Activated CD4-positive, CD25-positive, alpha-beta regulatory T cell (primary cell): ENCODE results near the gene FAIM2.

Source experiments
- DNase-seq, 4 experiments: peaks; one replicate each; lab custom pipeline; 2025; lab: John Stamatoyannopoulos, UW

The FAIM2 gene

GRCh38 chr12:49903700-49904423 is at the start of gene FAIM2:
TSS of gene FAIM2 (minus strand) at chr12:49903900. CDS start at chr12:49903792, 108 bp downstream.
- peak in 3 of 4 experiments; percentile 16 to 28 (median 23) for DNase-seq

DNA sequence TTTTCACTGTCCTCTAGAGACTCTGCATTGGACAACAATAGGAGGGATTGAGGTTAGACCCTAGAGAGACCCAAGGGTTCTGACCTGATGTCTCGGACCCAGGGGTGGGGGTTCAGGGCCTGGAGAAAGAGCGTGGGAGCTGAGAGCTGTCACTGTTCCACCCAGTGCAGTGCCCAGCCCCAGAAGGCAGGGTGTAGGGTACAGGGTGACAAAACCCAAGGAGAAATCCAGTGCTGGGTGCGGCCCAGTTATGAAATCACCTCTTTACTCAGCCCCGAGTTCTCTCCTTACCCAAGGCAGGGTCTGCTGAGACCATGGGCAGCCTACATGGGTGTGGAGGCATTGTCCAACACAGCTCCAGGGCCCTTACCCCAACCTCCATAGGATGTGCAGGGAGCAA is 49.5 kb upstream of the FAIM2 start:
- no peak for DNase-seq

GRCh38 chr12:49952391-49953055 is 48.8 kb upstream of the FAIM2 start:
- DNase-seq = no peak

- DNase-seq = no peak
These were observed 47.9 kb upstream of the FAIM2 start for GRCh38 chr12:49951411-49952240.

DNA sequence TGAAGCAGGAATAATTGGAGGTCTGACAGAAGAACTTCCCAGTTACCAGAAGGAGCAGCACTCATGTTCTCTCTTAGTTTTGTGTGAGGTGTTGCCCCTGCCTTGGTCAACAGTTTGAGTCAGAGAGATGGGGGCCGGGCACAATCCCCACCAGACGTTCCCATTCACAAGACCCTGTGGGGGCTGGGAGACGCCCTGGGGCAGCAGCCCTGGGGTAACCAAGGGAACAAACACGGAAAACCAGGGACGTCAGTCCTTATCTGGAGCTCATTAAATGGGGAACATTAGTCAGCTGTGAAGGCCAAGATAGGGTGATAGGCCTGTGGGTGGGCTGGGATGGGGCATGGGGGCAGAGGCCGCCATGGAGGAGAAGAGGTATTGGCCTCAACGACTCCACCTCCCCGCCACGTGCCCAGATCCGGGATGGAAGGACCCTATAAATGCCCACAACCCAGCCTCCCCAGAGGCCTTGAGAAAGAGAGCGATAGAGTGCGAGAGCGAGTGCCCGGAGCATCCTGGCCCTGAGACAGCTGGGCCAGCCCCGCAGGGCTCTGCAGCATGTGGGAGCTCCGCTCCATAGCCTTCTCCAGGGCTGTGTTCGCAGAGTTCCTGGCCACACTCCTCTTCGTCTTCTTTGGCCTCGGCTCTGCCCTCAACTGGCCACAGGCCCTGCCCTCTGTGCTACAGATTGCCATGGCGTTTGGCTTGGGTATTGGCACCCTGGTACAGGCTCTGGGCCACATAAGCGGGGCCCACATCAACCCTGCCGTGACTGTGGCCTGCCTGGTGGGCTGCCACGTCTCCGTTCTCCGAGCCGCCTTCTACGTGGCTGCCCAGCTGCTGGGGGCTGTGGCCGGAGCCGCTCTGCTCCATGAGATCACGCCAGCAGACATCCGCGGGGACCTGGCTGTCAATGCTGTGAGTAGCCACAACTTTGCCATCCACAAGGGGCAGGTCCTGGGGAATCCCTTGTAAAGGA is 46.9 kb upstream of the FAIM2 start, which contains the start of gene AQP2:
Gene AQP2 (plus strand): TSS at position 465 of the 979 bp plus-strand sequence. CDS start 94 bp downstream, at position 559.
- DNase-seq = no peak

DNA sequence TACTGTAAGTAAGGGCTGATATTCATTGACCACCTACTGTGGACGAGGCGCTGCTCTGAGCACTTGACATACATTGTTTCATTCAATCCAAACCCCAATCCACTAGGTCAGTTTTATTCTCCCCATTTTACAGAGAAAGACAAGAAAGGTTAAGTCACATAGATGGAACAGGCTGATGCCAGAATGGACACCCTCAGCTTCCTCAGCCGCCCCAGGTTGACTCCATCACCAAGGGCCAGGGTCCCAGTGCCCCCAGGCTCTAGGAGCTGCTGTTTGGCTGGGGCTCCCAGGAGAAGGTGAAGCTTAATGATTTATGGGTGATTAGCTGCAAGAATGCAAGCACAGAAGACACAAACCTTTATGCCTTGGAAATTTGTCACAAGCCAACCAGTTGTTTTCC is 46.2 kb upstream of the FAIM2 start:
- no peak for DNase-seq

GRCh38 chr12:49948866-49949845 is 45.5 kb upstream of the FAIM2 start:
- DNase-seq = no peak

GRCh38 chr12:49947593-49948226 is 44.0 kb upstream of the FAIM2 start:
- DNase-seq = no peak

DNA sequence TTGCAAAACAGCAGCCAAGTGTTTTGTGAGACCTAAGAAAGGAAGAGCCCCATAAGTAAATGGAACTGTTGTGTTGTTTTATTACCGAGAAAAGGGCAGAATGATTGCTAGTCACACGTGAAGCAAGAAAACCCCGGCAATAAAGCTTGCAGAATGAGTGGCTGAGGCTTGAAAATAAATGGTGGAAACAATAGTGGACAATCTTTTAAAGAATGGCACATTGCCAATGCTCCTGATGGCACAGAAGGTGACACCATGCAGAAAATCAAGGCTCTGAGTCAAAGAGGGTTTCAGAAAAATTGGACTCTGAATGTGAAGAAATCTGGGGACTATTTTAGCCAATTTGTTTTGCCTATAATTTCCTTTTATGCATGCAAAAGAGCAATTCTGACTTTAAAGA is 42.8 kb upstream of the FAIM2 start:
- no peak for DNase-seq

DNA sequence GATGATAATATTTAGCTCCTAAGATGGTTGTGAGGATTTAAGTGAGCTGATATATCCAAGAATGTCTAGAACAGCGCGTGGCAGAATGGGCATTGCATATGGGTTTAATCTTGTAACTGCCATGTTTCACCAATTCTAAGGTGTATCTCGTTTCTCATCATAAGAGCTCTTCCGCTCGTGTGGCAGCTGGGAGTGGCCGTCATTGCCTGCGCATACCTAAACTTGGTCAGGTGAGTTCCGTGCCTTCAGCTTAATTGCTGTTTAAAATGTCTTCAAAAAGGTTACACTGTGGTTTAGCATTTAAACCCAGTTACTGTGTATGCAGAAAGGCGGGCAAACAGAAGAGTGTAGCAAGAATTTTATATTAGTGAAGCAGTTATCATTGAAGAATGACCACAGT is 42.4 kb upstream of the FAIM2 start:
- peak in 3 of 4 experiments; percentile 13 to 42 (median 39) for DNase-seq

DNA sequence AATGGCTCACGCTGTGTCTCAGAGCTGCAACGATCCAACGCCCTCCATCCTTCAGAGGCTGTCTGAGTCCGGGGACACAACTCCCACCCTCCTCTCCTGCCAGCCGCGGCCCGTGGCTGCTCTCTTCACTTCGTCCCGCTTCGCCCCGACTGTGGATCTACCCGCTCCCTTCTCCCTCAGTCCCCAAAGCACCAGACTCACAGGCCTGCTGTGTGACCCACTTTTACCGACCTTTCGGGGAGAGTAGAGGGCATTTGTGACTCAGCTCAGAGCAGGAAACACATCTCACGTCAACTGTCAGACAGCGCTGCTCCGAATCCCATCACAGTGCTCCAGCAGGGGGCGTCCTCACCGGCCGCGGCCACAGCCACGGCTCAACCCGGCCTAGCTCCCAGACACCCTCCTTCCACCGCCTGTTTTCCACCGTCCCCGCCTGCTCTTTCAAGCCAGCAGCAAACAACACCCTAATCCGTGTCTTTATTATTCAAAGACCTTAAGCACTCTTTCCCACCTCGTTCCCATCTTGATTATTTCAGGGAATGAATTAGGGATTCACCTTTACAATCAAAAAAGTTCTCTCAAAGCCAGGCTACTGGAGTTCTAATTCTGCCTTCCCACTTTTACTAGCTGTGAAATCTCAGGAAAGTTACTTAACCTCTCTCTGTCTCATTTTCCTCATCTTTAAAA is 41.8 kb upstream of the FAIM2 start:
- DNase-seq = peak; percentile 73 to 81 (median 80)

GRCh38 chr12:49944718-49945117 is 41.0 kb upstream of the FAIM2 start:
- no peak for DNase-seq

- DNase-seq = no peak
These were observed 40.3 kb upstream of the FAIM2 start for GRCh38 chr12:49944046-49944445.

GRCh38 chr12:49943625-49943960 is 39.9 kb upstream of the FAIM2 start:
- no peak for DNase-seq

- peak in 2 of 4 experiments; percentile 22 to 28 for DNase-seq
These were observed 39.4 kb upstream of the FAIM2 start for GRCh38 chr12:49942921-49943624.

GRCh38 chr12:49942512-49942893 is 38.8 kb upstream of the FAIM2 start:
- no peak for DNase-seq

DNA sequence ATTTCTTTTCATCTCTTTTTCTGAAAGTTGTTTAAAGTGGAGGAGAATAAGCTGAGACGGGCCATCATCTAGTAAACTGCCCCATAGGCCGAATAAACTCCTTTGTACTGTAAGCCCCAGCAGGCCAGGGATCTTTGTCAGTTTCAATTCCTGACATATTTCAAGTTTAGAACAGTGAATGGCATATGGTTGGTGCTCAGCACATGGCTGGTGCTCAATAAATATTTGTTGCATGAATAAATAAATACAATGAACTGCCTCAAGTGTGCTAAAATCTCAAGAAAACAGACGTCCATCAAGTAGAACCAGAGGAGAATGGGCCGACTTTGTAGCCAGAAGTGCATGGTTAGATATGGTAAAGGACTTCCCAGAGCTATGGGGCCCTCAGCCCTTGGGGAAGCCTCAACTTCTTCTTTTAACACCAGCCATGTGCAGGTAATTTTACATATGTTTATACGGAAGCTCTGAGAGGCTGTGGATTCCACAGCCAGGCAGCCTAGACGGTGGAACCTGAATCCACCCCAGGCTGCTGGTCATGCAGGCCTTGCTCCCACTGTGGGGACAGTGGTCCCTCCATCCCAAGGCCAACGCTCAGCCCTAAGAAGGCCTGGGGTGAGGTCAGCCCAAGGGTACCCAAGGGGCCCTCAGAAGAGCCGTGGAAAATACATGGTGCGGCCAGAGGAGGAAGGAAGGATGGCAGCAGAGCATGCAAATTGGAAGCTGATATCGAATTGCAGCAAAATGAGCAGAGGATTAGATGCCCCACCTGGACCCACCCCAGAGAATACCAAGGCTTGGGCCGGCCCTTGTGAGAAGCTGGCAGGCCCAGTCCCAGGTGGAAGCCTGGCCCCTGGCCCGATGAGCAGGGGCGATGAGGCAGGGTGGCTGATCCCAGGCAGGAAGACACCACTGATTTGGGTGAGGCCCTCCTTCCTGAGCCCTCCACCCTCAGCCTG is 38.1 kb upstream of the FAIM2 start:
- no peak for DNase-seq
